Transverse colon (tissue), 4 donors: ENCODE measurements around the gene TRUB1. TPM values are rescaled to one million over a fixed set of nuclear protein-coding genes. Genes with fewer than 3 reads are reported as not detected.

ENCODE experiments used
- DNase-seq: peaks from one replicate; pipeline ENCODE4 v3.0.0-alpha.2; 2019
- H3K27ac ChIP-seq, 4 donors: fragments of 200-600 bp; sonication (generic); 2 replicates each; pipeline ENCODE4 v1.5.1; 2016 to 2018; ENCODE audit warnings: inconsistent platforms in 4 of 4
- H3K27me3 ChIP-seq: fragments of 200-600 bp; sonication (generic); 2 replicates; pipeline ENCODE4 v1.5.1; 2017; ENCODE audit warnings: inconsistent platforms
- H3K36me3 ChIP-seq, 4 donors: fragments of 200-600 bp; sonication (generic); 2 replicates each; pipeline ENCODE4 v1.5.1; 2017 to 2019; ENCODE audit warnings: inconsistent platforms in 4 of 4
- H3K4me1 ChIP-seq, 4 donors: fragments of 200-600 bp; sonication (generic); 2 replicates each; pipeline ENCODE4 v1.5.1; 2017 to 2020; ENCODE audit warnings: inconsistent platforms in 4 of 4
- H3K4me3 ChIP-seq, 4 donors: fragments of 200-600 bp; sonication (generic); 1 replicate in 1 of 4; 2 replicates in 3 of 4; pipeline versions ENCODE4 v1.5.1 to v1.6.1; 2017 to 2019; ENCODE audit warnings: inconsistent platforms in 4 of 4
- H3K9me3 ChIP-seq, 2 donors: fragments of 200-600 bp; sonication (generic); 2 replicates each; pipeline ENCODE4 v1.5.1; 2017 to 2019; ENCODE audit warnings: inconsistent platforms in 2 of 2
- EP300 ChIP-seq: sonication (generic); formaldehyde crosslinking; IDR thresholded peaks from one replicate; pipeline ENCODE4 v1.6.1; 2017; ENCODE audit warnings: antibody characterized with exemption, low read depth
- POLR2A ChIP-seq: fragments of 450-650 bp; IDR thresholded peaks from one replicate; pipeline ENCODE4 v1.6.1; 2016; ENCODE audit warnings: antibody characterized with exemption, mild to moderate bottlenecking, moderate library complexity
- POLR2AphosphoS5 ChIP-seq, 3 donors: sonication (generic); formaldehyde crosslinking; IDR thresholded peaks; one replicate each; pipeline ENCODE4 v1.6.1; 2016; ENCODE audit warnings: antibody characterized with exemption in 3 of 3
- WGBS, 2 donors: methylation state at CpG; one replicate each; pipeline ENCODE4 v1.1.5; 2018; ENCODE audit warnings: low coverage in 1 of 2; 5-methylcytosine and 5-hydroxymethylcytosine counted together
- in situ Hi-C, 4 donors: fragments of 200-750 bp; cut with MboI; loops; one replicate each; pipeline versions ENCODE4 v1.15.0 to v1.15.1; 2017; ENCODE audit warnings: low sequenced_read_pairs in 3 of 4, low pct_ligation_motif_present in 1 of 4, low pct_unique_long_range_greater_than_20kb in 1 of 4
- intact Hi-C: fragments of 100-400 bp; cut with DNase I; formaldehyde crosslinking; loops from one replicate; pipeline ENCODE4 v1.15.1; 2023; ENCODE audit warnings: low total_unique reads
- total RNA-seq, 4 donors: library from RNA; depleted of rRNA; stranded (reverse); fragments of >200 nt; gene quantifications; one replicate each; pipeline ENCODE4 v1.1.0, GENCODE V29; 2016
- TF ChIP-seq, protein P1 (sequence below), 5 experiments: fragments of 200-600 bp in 3 of 5; fragments of 450-650 bp in 2 of 5; sonication (generic) in 3 of 5; IDR thresholded peaks; 1 replicate in 2 of 5; 2 replicates in 3 of 5; pipeline ENCODE4 v1.5.1; 2016 to 2017; ENCODE audit warnings: antibody characterized with exemption in 5 of 5, inconsistent platforms in 3 of 5, mild to moderate bottlenecking in 2 of 5, moderate library complexity in 1 of 5

TRUB1 gene
- total RNA-seq, 4 donors from 2014 or later, result 14.6 to 40.0 (median 21.1) TPM

GRCh38 chr10:114974625-114975024 is 36.6 kb downstream of the TRUB1 start:
- H3K4me1 ChIP-seq, result no peaks in the 10 kb centered on the region
- H3K36me3 ChIP-seq, result peaks cover 0 to 7% (median 0%) of the 10 kb centered on the region in 4 donors
- no peak overlapping the region for H3K4me3 ChIP-seq
- no peak overlapping the region for H3K27ac ChIP-seq
- no peaks in the 10 kb centered on the region for H3K27me3 ChIP-seq
- no peak for TF ChIP-seq POLR2A
- TF ChIP-seq POLR2AphosphoS5 (IDR thresholded peaks at IDR 0.05), result no peak
- TF ChIP-seq EP300, result no peak
- TF ChIP-seq, protein P1, sequence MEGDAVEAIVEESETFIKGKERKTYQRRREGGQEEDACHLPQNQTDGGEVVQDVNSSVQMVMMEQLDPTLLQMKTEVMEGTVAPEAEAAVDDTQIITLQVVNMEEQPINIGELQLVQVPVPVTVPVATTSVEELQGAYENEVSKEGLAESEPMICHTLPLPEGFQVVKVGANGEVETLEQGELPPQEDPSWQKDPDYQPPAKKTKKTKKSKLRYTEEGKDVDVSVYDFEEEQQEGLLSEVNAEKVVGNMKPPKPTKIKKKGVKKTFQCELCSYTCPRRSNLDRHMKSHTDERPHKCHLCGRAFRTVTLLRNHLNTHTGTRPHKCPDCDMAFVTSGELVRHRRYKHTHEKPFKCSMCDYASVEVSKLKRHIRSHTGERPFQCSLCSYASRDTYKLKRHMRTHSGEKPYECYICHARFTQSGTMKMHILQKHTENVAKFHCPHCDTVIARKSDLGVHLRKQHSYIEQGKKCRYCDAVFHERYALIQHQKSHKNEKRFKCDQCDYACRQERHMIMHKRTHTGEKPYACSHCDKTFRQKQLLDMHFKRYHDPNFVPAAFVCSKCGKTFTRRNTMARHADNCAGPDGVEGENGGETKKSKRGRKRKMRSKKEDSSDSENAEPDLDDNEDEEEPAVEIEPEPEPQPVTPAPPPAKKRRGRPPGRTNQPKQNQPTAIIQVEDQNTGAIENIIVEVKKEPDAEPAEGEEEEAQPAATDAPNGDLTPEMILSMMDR (IDR thresholded peaks at IDR 0.05), result no peak
- intact Hi-C loops, result no loop called here
- in situ Hi-C loops, result no loop called here
- no peak for DNase-seq
- H3K9me3 ChIP-seq, result no peaks in the 10 kb centered on the region
- 82 to 88% methylated on average over 5 of the region's 5 CpGs for WGBS, 2 donors

- peaks cover 0 to 7% (median 0%) of the 10 kb centered on the region in 4 donors for H3K36me3 ChIP-seq
- WGBS, 2 donors, result 92 to 96% methylated on average over 3 of the region's 3 CpGs
- H3K27me3 ChIP-seq, result no peaks in the 10 kb centered on the region
- no peak for DNase-seq
- TF ChIP-seq, protein P1 (IDR thresholded peaks at IDR 0.05), result no peak
- no peak for TF ChIP-seq POLR2AphosphoS5 (IDR thresholded peaks at IDR 0.05)
- TF ChIP-seq POLR2A, result no peak
- no peak for TF ChIP-seq EP300
- H3K9me3 ChIP-seq, result no peaks in the 10 kb centered on the region
- no peak overlapping the region for H3K27ac ChIP-seq
- no peaks in the 10 kb centered on the region for H3K4me1 ChIP-seq
- in situ Hi-C loops, result no loop called here
- no peak overlapping the region for H3K4me3 ChIP-seq
- intact Hi-C loops, result no loop called here
Measured at GRCh38 chr10:114975091-114975490, 37.1 kb downstream of the TRUB1 start.

- Histone ChIP-seq H3K27ac (no peak overlapping the region), H3K36me3 (peaks cover 0 to 32% (median 5%) of the 10 kb centered on the region in 4 donors), H3K27me3 (no peaks in the 10 kb centered on the region), H3K9me3 (peaks cover 18 to 24% of the 10 kb centered on the region in 2 donors), H3K4me1 (no peaks in the 10 kb centered on the region), H3K4me3 (no peak overlapping the region)
- intact Hi-C loops, result no loop called here
- DNase-seq, result no peak
- in situ Hi-C loops, result no loop called here
- TF ChIP-seq EP300 (no peak), POLR2A (no peak), POLR2AphosphoS5 (IDR thresholded peaks at IDR 0.05) (no peak)
- TF ChIP-seq, protein P1 (IDR thresholded peaks at IDR 0.05), result no peak
Measured at GRCh38 chr10:114982989-114983388, 45.0 kb downstream of the TRUB1 start.

GRCh38 chr10:114987995-114988394 is 50.0 kb downstream of the TRUB1 start:
- intact Hi-C loops (no loop called here), in situ Hi-C loops (no loop called here)
- peaks cover 0 to 15% (median 2%) of the 10 kb centered on the region in 4 donors for H3K36me3 ChIP-seq
- no peaks in the 10 kb centered on the region for H3K27me3 ChIP-seq
- WGBS, 2 donors, result 100% methylated on average over 1 of the region's 1 CpG; no CpG with 5 or more reads in 1 of the 2 donors
- peaks cover 17 to 18% of the 10 kb centered on the region in 2 donors for H3K9me3 ChIP-seq
- TF ChIP-seq EP300, result no peak
- H3K27ac ChIP-seq, result no peak overlapping the region
- H3K4me1 ChIP-seq, result no peaks in the 10 kb centered on the region
- H3K4me3 ChIP-seq, result no peak overlapping the region
- no peak for DNase-seq

GRCh38 chr10:114990586-114990985 is 52.6 kb downstream of the TRUB1 start:
- TF ChIP-seq, protein P1 (IDR thresholded peaks at IDR 0.05), result no peak
- TF ChIP-seq POLR2A (no peak), EP300 (no peak), POLR2AphosphoS5 (IDR thresholded peaks at IDR 0.05) (no peak)
- WGBS, 2 donors, result 90 to 92% methylated on average over 2 to 3 of the region's 3 CpGs
- Histone ChIP-seq H3K9me3 (no peaks in the 10 kb centered on the region), H3K36me3 (no peaks in the 10 kb centered on the region), H3K4me1 (no peaks in the 10 kb centered on the region), H3K4me3 (no peak overlapping the region), H3K27ac (no peak overlapping the region), H3K27me3 (no peaks in the 10 kb centered on the region)
- intact Hi-C loops, result no loop called here
- in situ Hi-C loops, result no loop called here
- DNase-seq, result no peak
